ENCODE measurements around the gene ARL2BP.

DNA sequence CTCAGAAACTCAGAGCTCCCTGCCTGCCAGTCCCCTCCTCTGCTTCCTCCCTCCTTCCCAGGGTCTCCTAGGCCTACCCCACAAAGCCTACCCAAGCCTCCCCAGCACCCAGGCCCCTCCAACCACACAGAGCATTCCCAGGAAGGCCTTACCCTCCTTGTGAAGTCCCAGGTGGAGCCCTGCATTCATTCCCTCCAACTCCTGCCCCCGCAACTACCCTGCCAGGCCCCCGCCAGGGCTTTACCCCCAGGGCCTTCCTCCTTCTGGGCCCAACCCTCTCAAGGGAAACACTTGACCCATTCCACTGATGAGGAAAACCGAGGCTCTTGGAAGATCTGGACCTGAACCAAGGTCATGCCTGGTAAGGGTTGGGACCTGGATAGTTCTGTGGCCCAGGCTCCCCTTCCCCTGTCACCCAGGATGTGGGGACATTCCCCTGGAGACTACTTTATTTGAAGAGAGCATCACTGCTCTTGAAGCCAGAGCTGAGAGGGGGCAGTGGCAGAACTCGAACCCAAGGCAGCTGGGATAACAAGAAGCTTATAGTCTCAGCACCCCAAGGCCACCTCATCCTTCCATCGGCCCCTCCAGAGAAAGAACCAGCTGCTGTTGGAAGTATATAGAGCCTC, 26.9 kb downstream of the ARL2BP start:
- TF ChIP-seq, protein P1, sequence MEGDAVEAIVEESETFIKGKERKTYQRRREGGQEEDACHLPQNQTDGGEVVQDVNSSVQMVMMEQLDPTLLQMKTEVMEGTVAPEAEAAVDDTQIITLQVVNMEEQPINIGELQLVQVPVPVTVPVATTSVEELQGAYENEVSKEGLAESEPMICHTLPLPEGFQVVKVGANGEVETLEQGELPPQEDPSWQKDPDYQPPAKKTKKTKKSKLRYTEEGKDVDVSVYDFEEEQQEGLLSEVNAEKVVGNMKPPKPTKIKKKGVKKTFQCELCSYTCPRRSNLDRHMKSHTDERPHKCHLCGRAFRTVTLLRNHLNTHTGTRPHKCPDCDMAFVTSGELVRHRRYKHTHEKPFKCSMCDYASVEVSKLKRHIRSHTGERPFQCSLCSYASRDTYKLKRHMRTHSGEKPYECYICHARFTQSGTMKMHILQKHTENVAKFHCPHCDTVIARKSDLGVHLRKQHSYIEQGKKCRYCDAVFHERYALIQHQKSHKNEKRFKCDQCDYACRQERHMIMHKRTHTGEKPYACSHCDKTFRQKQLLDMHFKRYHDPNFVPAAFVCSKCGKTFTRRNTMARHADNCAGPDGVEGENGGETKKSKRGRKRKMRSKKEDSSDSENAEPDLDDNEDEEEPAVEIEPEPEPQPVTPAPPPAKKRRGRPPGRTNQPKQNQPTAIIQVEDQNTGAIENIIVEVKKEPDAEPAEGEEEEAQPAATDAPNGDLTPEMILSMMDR (optimal IDR thresholded peaks at IDR 0.05 in 1 of 3, IDR thresholded peaks at IDR 0.05 in 1 of 3, conservative IDR thresholded peaks at IDR 0.05 in 1 of 3; ENCODE audit: extremely low read depth in 1 of 3, insufficient read depth in 2 of 3, low read length in 3 of 3), result no peak
- no peak for TF ChIP-seq EZH2 (IDR thresholded peaks at IDR 0.05; ENCODE audit: low read length)

Measured in keratinocyte (primary cell).